Naive thymus-derived CD8-positive, alpha-beta T cell (primary cell): ENCODE data around the gene RBBP8. TPM values are rescaled to one million over a fixed set of nuclear protein-coding genes. Genes with fewer than 3 reads are reported as not detected.
"Not testable (repeated sequence)": the region's sequence is repeated elsewhere in the genome, so short reads cannot be mapped to it uniquely, and the experiment has no call there.

Source experiments
- ATAC-seq, 2 donors: fragments of 150-1000 bp; cut with Tn5 transposase in 1 of 2; sonication (Bioruptor Pico), chemical (Tn5 transposase) in 1 of 2; 1 replicate in 1 of 2; 2 replicates in 1 of 2; pipeline ENCODE4 v1.10.0; 2021; ENCODE audit warnings: mild to moderate bottlenecking in 2 of 2, moderate library complexity in 2 of 2
- POLR2A ChIA-PET: fragments of 350-600 bp; sonication (Branson Sonifier 250); formaldehyde crosslinking; loops from one replicate; lab custom pipeline; 2021; ENCODE audit warnings: antibody characterized with exemption; lab: Charles Lee
- DNase-seq, 10 donors: peaks; one replicate each; pipeline versions ENCODE4 v3.0.0 to v3.0.0-alpha.2; 2020 to 2022
- H3K27ac Mint-ChIP-seq, 10 donors: one replicate each; pipeline ENCODE4 v1.8.0; 2020 to 2022; ENCODE audit warnings: mild to moderate bottlenecking in 10 of 10, mixed read lengths in 10 of 10, moderate library complexity in 4 of 10, inconsistent platforms in 1 of 10
- H3K27me3 Mint-ChIP-seq, 5 donors: one replicate each; pipeline ENCODE4 v1.8.0; 2021 to 2022; ENCODE audit warnings: mixed read lengths in 5 of 5
- H3K36me3 Mint-ChIP-seq, 3 donors: one replicate each; pipeline ENCODE4 v1.8.0; 2020 to 2022; ENCODE audit warnings: mixed read lengths in 3 of 3, mild to moderate bottlenecking in 2 of 3, inconsistent platforms in 1 of 3
- H3K4me1 Mint-ChIP-seq, 4 donors: one replicate each; pipeline ENCODE4 v1.8.0; 2021 to 2022; ENCODE audit warnings: mixed read lengths in 4 of 4
- H3K4me3 Mint-ChIP-seq, 10 donors: one replicate each; pipeline ENCODE4 v1.8.0; 2020 to 2022; ENCODE audit warnings: mild to moderate bottlenecking in 10 of 10, mixed read lengths in 10 of 10, moderate library complexity in 6 of 10, inconsistent platforms in 1 of 10
- H3K9me3 Mint-ChIP-seq, 9 donors: one replicate each; pipeline ENCODE4 v1.8.0; 2020 to 2022; ENCODE audit warnings: mixed read lengths in 9 of 9, mild to moderate bottlenecking in 3 of 9, inconsistent platforms in 1 of 9, moderate library complexity in 1 of 9
- polyA plus RNA-seq, 3 donors: library from polyadenylated mRNA; unstranded; fragments of 300-500 nt; fragmentation: Illumina TruSeq; gene quantifications; one replicate each; pipeline ENCODE4 v1.2.3, GENCODE V29; 2021
- total RNA-seq, 8 experiments: library from RNA in 2 of 8; stranded (reverse) in 2 of 8; gene quantifications; one replicate each; pipeline ENCODE4 v1.2.3 and lab custom pipeline; 2021 to 2026

The RBBP8 gene
- total RNA-seq (1 to 10 TPM; 1.6 to 2.3 TPM), polyA plus RNA-seq (1 to 10 TPM in 1 of 3 donors, under 1 TPM in 2; 0.69 to 1.2 (median 0.81) TPM), total RNA-seq (lab: John Stamatoyannopoulos, UW) (0.98 to 66.2 (median 6.0) reads per million in 6 experiments)

GRCh38 chr18:22933206-22933965 lies at the start of gene RBBP8:
Gene RBBP8 (plus strand): TSS chr18:22933328. CDS start chr18:22936852, 3,524 bp downstream.
- Mint-ChIP-seq H3K36me3 (peaks cover 0 to 2% (median 0%) of the 10 kb centered on the region in 3 donors), H3K4me1 (peaks cover 5 to 16% (median 10%) of the 10 kb centered on the region in 4 donors), H3K27ac (peak within 1 kb of the TSS; percentile 48 to 95 (median 82)), H3K4me3 (peak within 1 kb of the TSS; percentile 85 to 97 (median 91)), H3K9me3 (no peaks in the 10 kb centered on the region), H3K27me3 (peaks cover 0 to 6% (median 0%) of the 10 kb centered on the region in 5 donors)
- ATAC-seq (peak; percentile 73 to 77), DNase-seq (peak; percentile 53 to 92 (median 74))
- POLR2A ChIA-PET = interaction anchor here (1.3 kb wide), 1 partner anchor 138 kb away, joined by 3 read pairs; no protein-coding TSS in a partner anchor

GRCh38 chr18:22883827-22884226 lies 49.3 kb upstream of the RBBP8 start:
- H3K27me3 Mint-ChIP-seq = peaks cover 10 to 22% (median 15%) of the 10 kb centered on the region in 5 donors
- POLR2A ChIA-PET = no interaction called here
- DNase-seq (no peak), ATAC-seq (no peak)
- no peak overlapping the region for H3K4me3 Mint-ChIP-seq
- no peaks in the 10 kb centered on the region for H3K36me3 Mint-ChIP-seq
- H3K9me3 Mint-ChIP-seq = peaks cover 0 to 17% (median 9%) of the 10 kb centered on the region in 9 donors
- no peaks in the 10 kb centered on the region for H3K4me1 Mint-ChIP-seq
- H3K27ac Mint-ChIP-seq = no peak overlapping the region

GRCh38 chr18:22885694-22886093 lies 47.4 kb upstream of the RBBP8 start:
- H3K27me3 Mint-ChIP-seq = peaks cover 10 to 22% (median 15%) of the 10 kb centered on the region in 5 donors
- H3K4me1 Mint-ChIP-seq, POLR2A ChIA-PET, ATAC-seq, H3K27ac Mint-ChIP-seq, H3K36me3 Mint-ChIP-seq, H3K4me3 Mint-ChIP-seq: not testable (repeated sequence)
- DNase-seq = peak in 1 of 10 donors; percentile 55
- H3K9me3 Mint-ChIP-seq = peaks cover 0 to 17% (median 9%) of the 10 kb centered on the region in 9 donors

- POLR2A ChIA-PET = no interaction called here
- H3K4me1 Mint-ChIP-seq = no peaks in the 10 kb centered on the region
- H3K9me3 Mint-ChIP-seq = peaks cover 0 to 15% (median 5%) of the 10 kb centered on the region in 9 donors
- DNase-seq (no peak), ATAC-seq (no peak)
- peaks cover 0 to 5% (median 0%) of the 10 kb centered on the region in 3 donors for H3K36me3 Mint-ChIP-seq
- no peak overlapping the region for H3K4me3 Mint-ChIP-seq
- peaks cover 0 to 16% (median 3%) of the 10 kb centered on the region in 5 donors for H3K27me3 Mint-ChIP-seq
- H3K27ac Mint-ChIP-seq = no peak overlapping the region
These were observed 33.7 kb upstream of the RBBP8 start for GRCh38 chr18:22899421-22899820.

GRCh38 chr18:22900558-22901238 lies 32.4 kb upstream of the RBBP8 start:
- H3K36me3 Mint-ChIP-seq = peaks cover 0 to 5% (median 0%) of the 10 kb centered on the region in 3 donors
- peaks cover 0 to 15% (median 5%) of the 10 kb centered on the region in 9 donors for H3K9me3 Mint-ChIP-seq
- peaks cover 0 to 14% (median 1%) of the 10 kb centered on the region in 5 donors for H3K27me3 Mint-ChIP-seq
- no peak overlapping the region for H3K4me3 Mint-ChIP-seq
- DNase-seq (no peak), ATAC-seq (no peak)
- no peak overlapping the region for H3K27ac Mint-ChIP-seq
- POLR2A ChIA-PET = no interaction called here
- H3K4me1 Mint-ChIP-seq = no peaks in the 10 kb centered on the region

GRCh38 chr18:22902093-22902492 lies 31.0 kb upstream of the RBBP8 start:
- ATAC-seq (no peak), DNase-seq (no peak)
- POLR2A ChIA-PET = no interaction called here
- H3K36me3 Mint-ChIP-seq = peaks cover 0 to 5% (median 0%) of the 10 kb centered on the region in 3 donors
- H3K27me3 Mint-ChIP-seq = peaks cover 0 to 13% (median 2%) of the 10 kb centered on the region in 5 donors
- H3K27ac Mint-ChIP-seq = no peak overlapping the region
- peaks cover 0 to 15% (median 5%) of the 10 kb centered on the region in 9 donors for H3K9me3 Mint-ChIP-seq
- H3K4me1 Mint-ChIP-seq = no peaks in the 10 kb centered on the region
- no peak overlapping the region for H3K4me3 Mint-ChIP-seq

GRCh38 chr18:22903248-22903647 lies 29.9 kb upstream of the RBBP8 start:
- POLR2A ChIA-PET, ATAC-seq, H3K36me3 Mint-ChIP-seq, H3K27me3 Mint-ChIP-seq, H3K4me3 Mint-ChIP-seq, H3K4me1 Mint-ChIP-seq, H3K27ac Mint-ChIP-seq, DNase-seq: not testable (repeated sequence)
- peaks cover 0 to 15% (median 5%) of the 10 kb centered on the region in 9 donors for H3K9me3 Mint-ChIP-seq

GRCh38 chr18:22912149-22912548 lies 21.0 kb upstream of the RBBP8 start:
- no peak overlapping the region for H3K27ac Mint-ChIP-seq
- POLR2A ChIA-PET = no interaction called here
- DNase-seq = no peak
- no peaks in the 10 kb centered on the region for H3K9me3 Mint-ChIP-seq
- no peak for ATAC-seq
- H3K36me3 Mint-ChIP-seq = peaks cover 0 to 5% (median 0%) of the 10 kb centered on the region in 3 donors
- H3K4me3 Mint-ChIP-seq = no peak overlapping the region
- H3K4me1 Mint-ChIP-seq = no peaks in the 10 kb centered on the region
- H3K27me3 Mint-ChIP-seq = peaks cover 0 to 19% (median 2%) of the 10 kb centered on the region in 5 donors

GRCh38 chr18:22912835-22913234 lies 20.3 kb upstream of the RBBP8 start:
- H3K27me3 Mint-ChIP-seq = peaks cover 0 to 19% (median 2%) of the 10 kb centered on the region in 5 donors
- H3K4me1 Mint-ChIP-seq = no peaks in the 10 kb centered on the region
- H3K27ac Mint-ChIP-seq = no peak overlapping the region
- ATAC-seq (no peak), DNase-seq (no peak)
- no peak overlapping the region for H3K4me3 Mint-ChIP-seq
- no peaks in the 10 kb centered on the region for H3K9me3 Mint-ChIP-seq
- POLR2A ChIA-PET = no interaction called here
- H3K36me3 Mint-ChIP-seq = peaks cover 0 to 5% (median 0%) of the 10 kb centered on the region in 3 donors

GRCh38 chr18:22913861-22914260 lies 19.3 kb upstream of the RBBP8 start:
- ATAC-seq = no peak
- H3K4me1 Mint-ChIP-seq = no peaks in the 10 kb centered on the region
- peaks cover 0 to 19% (median 2%) of the 10 kb centered on the region in 5 donors for H3K27me3 Mint-ChIP-seq
- H3K27ac Mint-ChIP-seq = no peak overlapping the region
- POLR2A ChIA-PET = no interaction called here
- no peaks in the 10 kb centered on the region for H3K9me3 Mint-ChIP-seq
- no peak for DNase-seq
- H3K4me3 Mint-ChIP-seq = no peak overlapping the region
- peaks cover 0 to 5% (median 0%) of the 10 kb centered on the region in 3 donors for H3K36me3 Mint-ChIP-seq

GRCh38 chr18:22914633-22915032 lies 18.5 kb upstream of the RBBP8 start:
- ATAC-seq (no peak), DNase-seq (no peak)
- no peak overlapping the region for H3K4me3 Mint-ChIP-seq
- peaks cover 0 to 16% (median 2%) of the 10 kb centered on the region in 5 donors for H3K27me3 Mint-ChIP-seq
- H3K36me3 Mint-ChIP-seq = peaks cover 0 to 5% (median 0%) of the 10 kb centered on the region in 3 donors
- no peak overlapping the region for H3K27ac Mint-ChIP-seq
- H3K4me1 Mint-ChIP-seq = no peaks in the 10 kb centered on the region
- H3K9me3 Mint-ChIP-seq = no peaks in the 10 kb centered on the region
- POLR2A ChIA-PET = no interaction called here

- DNase-seq (no peak), ATAC-seq (no peak)
- Mint-ChIP-seq H3K36me3 (peaks cover 0 to under 1% (median 0%) of the 10 kb centered on the region in 3 donors), H3K4me3 (no peak overlapping the region), H3K27me3 (peaks cover 0 to 9% (median 2%) of the 10 kb centered on the region in 5 donors), H3K27ac (no peak overlapping the region), H3K9me3 (no peaks in the 10 kb centered on the region), H3K4me1 (no peaks in the 10 kb centered on the region)
- POLR2A ChIA-PET = no interaction called here
These were observed 17.8 kb upstream of the RBBP8 start for GRCh38 chr18:22915337-22915736.

- H3K4me3 Mint-ChIP-seq = no peak overlapping the region
- H3K36me3 Mint-ChIP-seq = peaks cover 0 to 2% (median 0%) of the 10 kb centered on the region in 3 donors
- ATAC-seq (no peak), DNase-seq (no peak)
- no peaks in the 10 kb centered on the region for H3K4me1 Mint-ChIP-seq
- H3K9me3 Mint-ChIP-seq = no peaks in the 10 kb centered on the region
- POLR2A ChIA-PET = no interaction called here
- no peaks in the 10 kb centered on the region for H3K27me3 Mint-ChIP-seq
- H3K27ac Mint-ChIP-seq = no peak overlapping the region
These were observed 11.4 kb upstream of the RBBP8 start for GRCh38 chr18:22921772-22922171.
